AG09319 (cell line): ENCODE measurements around the gene GDAP1L1.
"Not testable (repeated sequence)": the region's sequence is repeated elsewhere in the genome, so short reads cannot be mapped to it uniquely, and the experiment has no call there.

Experiments used
- DNase-seq: peaks from one replicate; pipeline ENCODE4 v3.0.0-alpha.2; 2010; ENCODE audit warnings: low read depth; ENCODE audit errors: extremely low read depth
- CTCF ChIP-seq: IDR thresholded peaks from 2 replicates; pipeline ENCODE4 v1.5.1; 2011; ENCODE audit warnings: low read depth, mild to moderate bottlenecking, inconsistent platforms, low read length, moderate library complexity

Gene GDAP1L1

GRCh38 chr20:44309763-44310663 lies 62.9 kb downstream of the GDAP1L1 start:
- no peak for TF ChIP-seq CTCF
- peak; percentile 14 for DNase-seq

- DNase-seq: peak; percentile 93
- peak; percentile 94 for TF ChIP-seq CTCF
Measured at GRCh38 chr20:44310664-44311639, 63.8 kb downstream of the GDAP1L1 start, which contains the start of gene FITM2. Gene FITM2 (minus strand): TSS chr20:44311202. CDS start chr20:44311148, 54 bp downstream.

GRCh38 chr20:44314870-44315269 lies 67.8 kb downstream of the GDAP1L1 start:
- TF ChIP-seq CTCF: no peak

GRCh38 chr20:44319839-44320422 lies 72.8 kb downstream of the GDAP1L1 start:
- DNase-seq: no peak
- TF ChIP-seq CTCF: no peak

More at GRCh38 chr20:44314870-44315269, 67.8 kb downstream of the GDAP1L1 start:
- DNase-seq: no peak

- TF ChIP-seq CTCF: no peak
Measured at GRCh38 chr20:44324343-44324742, 77.2 kb downstream of the GDAP1L1 start.

GRCh38 chr20:44326391-44327159 lies 79.5 kb downstream of the GDAP1L1 start:
- no peak; the same call in 1 of the 2 replicates for TF ChIP-seq CTCF
- no peak for DNase-seq

More at GRCh38 chr20:44324343-44324742, 77.2 kb downstream of the GDAP1L1 start:
- DNase-seq: no peak

- DNase-seq: not testable (repeated sequence)
Measured at GRCh38 chr20:44327748-44328147, 80.6 kb downstream of the GDAP1L1 start.
